Activated CD8-positive, alpha-beta memory T cell treated with anti-CD3 and anti-CD28 coated beads for 24 hours (primary cell): ENCODE results near the gene CCL27.
A peak's percentile ranks its signal among the peaks of the same experiment; 100 is the strongest.

Experiments
- DNase-seq: peaks from one replicate; pipeline ENCODE4 v3.0.0-alpha.2; 2020

The CCL27 gene

DNA sequence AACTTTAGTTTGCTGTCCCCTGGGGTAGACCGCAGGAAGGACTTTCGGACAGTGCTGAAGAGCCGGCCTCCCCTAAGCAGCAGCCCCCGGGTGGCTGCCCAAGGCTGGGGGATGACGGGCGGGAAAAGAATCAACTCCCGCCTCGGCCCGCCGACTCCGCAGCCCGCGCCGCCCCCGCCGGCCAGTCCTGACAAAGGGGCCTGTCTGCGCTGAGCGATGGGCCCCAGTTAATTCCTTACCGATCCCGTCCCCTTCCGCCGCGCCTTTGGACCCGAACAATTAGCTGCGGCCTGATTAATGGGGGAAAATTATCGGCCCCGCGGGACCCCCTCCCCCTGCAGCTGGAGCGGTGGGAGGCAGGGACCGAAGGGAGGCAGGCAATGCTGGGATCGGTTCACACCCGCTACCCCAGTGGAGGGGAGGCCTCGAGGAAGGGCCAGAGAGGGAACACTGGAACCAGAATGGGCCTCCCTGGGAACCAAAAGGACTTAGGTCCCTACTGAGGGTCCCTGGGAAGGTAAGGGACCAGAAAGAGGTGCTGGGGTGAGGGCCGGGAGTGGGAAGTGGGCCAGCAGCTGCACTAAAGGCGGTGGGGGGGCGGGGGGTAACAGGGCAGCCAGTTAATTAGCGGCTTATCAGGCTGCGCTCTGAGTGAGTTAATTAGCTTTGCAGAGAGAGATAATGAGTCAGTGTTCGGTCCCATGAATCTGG is 37.8 kb downstream of the CCL27 start:
- DNase-seq = no peak

DNA sequence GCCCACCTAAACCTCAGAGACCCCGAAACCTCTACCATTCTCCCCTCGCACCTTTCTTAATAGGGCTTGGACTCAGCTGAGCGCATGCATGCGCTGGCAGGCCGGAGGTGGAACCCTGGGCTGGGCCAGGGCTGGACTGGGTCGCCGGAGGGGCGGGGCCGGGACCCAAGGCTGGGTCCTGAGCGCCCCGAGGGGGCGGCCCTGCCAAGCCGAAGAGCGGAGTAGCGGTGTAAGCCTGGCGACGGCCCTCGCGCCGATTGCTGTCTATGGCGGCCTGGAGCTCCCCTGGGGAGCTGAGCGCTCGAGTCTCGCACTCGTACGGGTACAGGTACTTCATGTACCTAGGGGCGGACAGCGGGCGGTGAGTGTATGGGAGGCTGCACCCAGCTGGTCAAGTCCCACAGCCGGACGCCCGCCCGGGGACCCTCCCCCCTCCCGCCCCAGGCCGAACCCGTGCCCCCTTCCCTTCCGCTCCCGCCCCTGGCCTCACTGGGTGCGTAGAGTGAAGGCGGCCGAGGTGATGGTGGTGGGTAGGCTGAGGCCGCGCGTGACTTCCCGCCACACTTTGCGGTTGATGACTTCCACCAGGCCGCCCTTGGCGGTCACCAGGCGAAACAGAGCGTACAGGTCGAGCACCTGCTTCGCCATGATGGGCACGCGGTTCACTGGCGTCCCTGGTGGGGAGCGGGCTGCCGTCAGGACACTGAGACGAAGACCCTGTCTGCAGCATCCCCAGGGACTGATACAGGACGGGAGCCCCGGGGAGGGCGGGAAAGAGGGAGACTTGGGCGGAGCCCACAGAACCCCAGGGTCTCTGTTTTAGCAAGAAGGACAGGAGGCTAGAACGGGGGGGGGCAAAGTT is 38.9 kb downstream of the CCL27 start:
- no peak for DNase-seq

DNA sequence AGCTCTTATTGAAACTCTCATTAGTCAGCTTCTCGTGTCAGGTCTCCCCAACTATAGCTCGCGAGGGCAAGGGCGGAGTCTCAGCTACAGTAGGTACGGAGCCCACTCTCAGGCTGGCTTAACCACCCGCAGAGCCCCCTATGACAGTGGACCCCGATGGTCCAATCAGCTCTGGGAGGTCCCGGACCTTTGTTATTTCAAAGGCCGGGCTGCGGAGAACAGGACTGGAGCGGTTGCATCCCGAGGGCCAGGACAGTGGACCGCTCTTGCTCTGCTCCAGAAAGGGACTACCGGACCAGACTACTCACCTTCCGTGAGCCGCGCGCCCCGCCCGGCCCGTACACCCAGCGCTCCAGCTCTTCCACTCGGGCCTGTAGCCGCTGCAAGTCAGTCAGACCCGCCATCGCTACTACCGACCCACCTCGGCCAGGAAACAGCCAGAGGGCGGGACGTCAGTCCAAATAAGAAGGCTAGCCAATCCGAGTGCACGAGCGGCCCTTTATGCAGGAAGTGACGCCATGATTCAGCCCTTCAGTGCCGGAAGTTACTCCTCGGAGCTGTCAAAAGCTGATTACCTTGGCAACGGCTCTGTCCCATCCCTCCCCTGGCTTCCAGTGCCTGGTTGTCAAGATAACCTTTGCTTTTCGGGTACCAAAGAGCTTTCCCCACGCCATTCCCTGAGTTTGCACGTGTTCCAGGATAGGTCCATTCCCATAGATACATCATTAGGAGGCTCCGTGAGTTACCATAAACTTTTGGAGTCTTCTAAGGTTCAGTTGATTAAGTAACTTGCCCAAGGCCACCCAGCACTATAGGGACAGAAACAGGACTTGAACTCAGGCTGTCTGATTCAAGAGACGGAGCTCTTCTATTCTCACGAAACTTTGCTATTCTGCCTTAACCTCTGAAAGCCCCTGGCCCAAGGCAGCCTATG is 42.1 kb downstream of the CCL27 start, which contains the start of gene DCTN3:
Gene DCTN3, minus strand, starts transcription at position 435 of the 934 bp plus-strand sequence. Its CDS starts 31 bp downstream, at position 404.
- DNase-seq = peak; percentile 90

DNA sequence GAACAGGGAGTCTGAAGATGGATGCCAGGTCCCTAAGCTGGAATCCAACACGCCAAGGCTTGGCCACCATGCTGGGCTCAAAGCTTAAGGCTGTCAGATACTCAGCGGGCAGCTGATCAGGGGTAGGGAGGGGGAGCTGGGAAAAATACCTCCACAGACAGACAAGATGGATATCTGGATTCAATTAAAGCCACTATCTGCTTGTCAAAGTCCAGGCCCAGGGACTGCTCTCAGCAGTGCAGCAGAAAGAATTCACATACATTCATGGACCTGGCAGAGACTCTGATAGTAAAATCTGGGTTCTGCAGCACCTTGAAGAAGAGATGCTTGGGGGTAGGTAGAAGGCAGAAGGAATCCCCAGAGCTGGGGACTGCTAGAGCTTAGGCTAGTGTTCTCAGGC is 47.3 kb downstream of the CCL27 start:
- no peak for DNase-seq

DNA sequence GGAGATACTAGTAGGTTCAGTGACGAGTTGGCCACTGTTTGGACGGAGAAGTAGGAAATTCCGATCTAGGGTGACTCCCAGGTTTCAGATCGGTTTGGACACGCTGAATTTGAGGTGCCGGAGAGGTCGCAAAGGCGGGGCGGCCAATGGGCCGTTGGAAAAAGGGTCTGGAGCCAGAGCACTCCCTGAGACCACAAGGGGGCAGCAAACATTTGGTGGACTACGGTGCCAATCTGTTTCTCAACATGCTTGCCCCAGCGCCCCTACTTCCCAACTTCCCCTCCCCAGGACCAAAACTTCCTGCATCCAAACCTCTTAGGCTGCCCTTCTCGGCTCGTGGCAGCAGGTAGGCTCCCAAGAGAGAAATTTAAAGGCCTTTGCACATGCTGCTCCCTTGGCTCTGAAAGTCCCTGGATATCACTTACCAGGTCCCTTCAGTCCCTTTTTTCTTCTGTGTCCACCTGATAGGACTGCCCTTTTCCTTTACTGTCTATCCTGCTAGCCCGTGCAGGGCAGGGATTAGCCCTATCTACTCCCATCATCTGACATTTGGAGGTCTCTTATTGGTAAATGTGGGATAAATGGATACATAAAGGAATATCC is 49.6 kb downstream of the CCL27 start:
- DNase-seq = peak; percentile 86
